HPDE6-E6E7 (cell line): Measurements from ENCODE around the gene NARF.

Source experiments
- DNase-seq: peaks from one replicate; pipeline ENCODE4 v3.0.0; 2011; ENCODE audit warnings: missing footprints; ENCODE audit errors: extremely low spot score

NARF gene

GRCh38 chr17:82433560-82434215 lies 24.9 kb upstream of the NARF start:
- DNase-seq: no peak

- no peak for DNase-seq
Observed at GRCh38 chr17:82434216-82434565, 24.4 kb upstream of the NARF start.

- DNase-seq: no peak
Observed at GRCh38 chr17:82435103-82435502, 23.4 kb upstream of the NARF start.

- no peak for DNase-seq
Observed at GRCh38 chr17:82435601-82436583, 22.6 kb upstream of the NARF start.

GRCh38 chr17:82436601-82437324 lies 21.8 kb upstream of the NARF start:
- DNase-seq: no peak

- DNase-seq: no peak
Observed at GRCh38 chr17:82437325-82437668, 21.2 kb upstream of the NARF start.

- DNase-seq: no peak
Observed at GRCh38 chr17:82438401-82439193, 19.9 kb upstream of the NARF start.

- no peak for DNase-seq
Observed at GRCh38 chr17:82439194-82439828, 19.2 kb upstream of the NARF start.

- no peak for DNase-seq
Observed at GRCh38 chr17:82439829-82440365, 18.6 kb upstream of the NARF start.

GRCh38 chr17:82440469-82440981 lies 18.0 kb upstream of the NARF start:
- DNase-seq: no peak

- no peak for DNase-seq
Observed at GRCh38 chr17:82440991-82441627, 17.4 kb upstream of the NARF start.

- DNase-seq: no peak
Observed at GRCh38 chr17:82441691-82442487, 16.7 kb upstream of the NARF start.

- no peak for DNase-seq
Observed at GRCh38 chr17:82442643-82443464, 15.7 kb upstream of the NARF start.

GRCh38 chr17:82443465-82444283 lies 14.9 kb upstream of the NARF start:
- no peak for DNase-seq

- DNase-seq: no peak
Observed at GRCh38 chr17:82444284-82444893, 14.2 kb upstream of the NARF start.

GRCh38 chr17:82444941-82445521 lies 13.5 kb upstream of the NARF start:
- DNase-seq: no peak

- no peak for DNase-seq
Observed at GRCh38 chr17:82445542-82445941, 13.0 kb upstream of the NARF start.
